ENCODE measurements around the gene MYO5B.

The MYO5B gene

GRCh38 chr18:49834258-49834657, 360.7 kb downstream of the MYO5B start:
- H3K27ac ChIP-seq: no peak overlapping the region
- TF ChIP-seq ZFX (IDR thresholded peaks at IDR 0.05; ENCODE audit: borderline replicate concordance) (no peak), CTCF (IDR thresholded peaks at IDR 0.05) (no peak)

- no peak overlapping the region for H3K27ac ChIP-seq
These were observed 361.1 kb downstream of the MYO5B start for GRCh38 chr18:49833814-49834213.

DNA sequence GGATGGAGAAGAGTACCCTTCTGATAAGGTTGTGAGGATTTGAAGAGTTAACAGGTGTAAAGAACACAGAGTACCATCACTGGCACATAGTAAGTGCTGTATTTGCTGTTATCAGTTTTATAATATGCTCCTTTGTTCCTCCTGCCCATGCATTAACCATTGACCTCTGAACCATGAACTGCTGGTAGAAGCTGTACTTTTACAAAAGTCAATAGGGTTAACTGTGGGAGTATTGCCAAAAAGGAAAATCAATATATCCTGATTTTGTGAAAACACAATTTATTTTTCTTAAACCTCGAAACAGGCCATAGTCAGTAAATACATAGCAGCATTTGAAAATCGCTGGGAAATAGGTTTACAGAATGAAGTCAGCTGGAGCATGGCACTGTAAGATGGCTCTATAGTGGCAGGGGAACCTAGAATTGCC, 362.7 kb downstream of the MYO5B start:
- H3K27ac ChIP-seq: no peak overlapping the region
- no peak for TF ChIP-seq CTCF (IDR thresholded peaks at IDR 0.05)
- TF ChIP-seq ZFX (IDR thresholded peaks at IDR 0.05; ENCODE audit: borderline replicate concordance): no peak

More at GRCh38 chr18:49833814-49834213, 361.1 kb downstream of the MYO5B start:
- TF ChIP-seq CTCF (IDR thresholded peaks at IDR 0.05) (no peak), ZFX (IDR thresholded peaks at IDR 0.05; ENCODE audit: borderline replicate concordance) (no peak)

DNA sequence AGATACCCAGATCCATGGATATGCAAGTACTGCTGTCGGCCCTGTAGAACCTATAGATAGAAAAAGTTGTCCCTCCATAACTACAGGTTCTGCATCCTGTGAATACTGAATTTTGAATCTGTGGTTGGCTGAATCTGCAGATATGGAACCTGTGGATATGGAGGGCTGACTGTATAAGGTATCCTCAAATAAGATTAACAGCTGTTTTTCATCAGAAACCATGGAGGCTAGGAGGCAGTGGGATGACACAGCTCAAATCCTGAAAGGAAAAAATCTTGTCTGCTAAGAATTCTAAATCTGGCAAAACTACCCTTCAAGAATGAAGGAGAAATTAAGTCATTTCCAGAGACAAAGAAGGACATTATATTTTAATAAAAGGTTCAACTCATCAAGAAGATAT, 367.0 kb downstream of the MYO5B start:
- H3K27ac ChIP-seq: no peak overlapping the region
- TF ChIP-seq CTCF (IDR thresholded peaks at IDR 0.05) (no peak), ZFX (IDR thresholded peaks at IDR 0.05; ENCODE audit: borderline replicate concordance) (no peak)

DNA sequence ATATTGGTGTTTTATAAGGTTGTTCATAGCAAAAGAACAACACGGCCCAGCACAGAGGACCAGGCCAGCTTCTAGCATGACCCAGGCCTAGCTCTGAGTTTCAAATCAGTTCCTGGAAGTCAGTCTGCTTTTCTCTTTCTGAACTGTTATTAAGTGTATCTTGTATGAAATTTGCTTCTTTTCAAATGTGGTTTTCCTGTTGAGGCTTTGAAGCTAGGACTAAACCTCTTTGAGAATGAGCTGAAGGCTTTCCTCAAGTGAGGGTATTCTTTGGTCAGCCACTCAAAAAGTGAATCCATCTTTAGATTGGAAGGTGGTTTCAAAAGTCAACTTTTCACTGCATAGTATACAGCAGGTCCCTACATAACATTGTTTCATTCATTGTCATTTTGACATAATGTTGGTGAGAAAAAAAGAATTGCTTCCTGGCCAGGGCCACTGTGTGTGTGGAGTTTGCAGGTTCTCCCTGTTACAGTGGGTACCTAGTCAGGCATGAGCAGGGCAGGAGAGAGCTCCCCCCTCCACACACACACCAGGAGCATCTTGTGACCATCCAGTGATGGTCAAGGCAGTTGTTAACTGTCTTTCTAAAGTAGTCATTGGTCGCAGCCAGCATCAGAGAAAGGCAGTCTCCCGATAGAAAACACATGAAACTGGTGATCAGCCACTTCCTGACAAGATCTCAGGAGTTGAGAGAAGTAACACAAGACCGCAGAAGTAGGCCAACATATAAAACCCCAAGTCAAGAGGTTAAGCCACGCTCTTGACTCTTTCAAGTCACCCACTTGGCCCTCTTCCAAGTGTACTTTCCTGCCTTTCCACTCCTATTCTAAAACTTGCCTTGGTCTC, 374.9 kb downstream of the MYO5B start:
- TF ChIP-seq ZFX (IDR thresholded peaks at IDR 0.05; ENCODE audit: borderline replicate concordance) (no peak), CTCF (IDR thresholded peaks at IDR 0.05) (no peak)
- H3K27ac ChIP-seq: no peak overlapping the region

DNA sequence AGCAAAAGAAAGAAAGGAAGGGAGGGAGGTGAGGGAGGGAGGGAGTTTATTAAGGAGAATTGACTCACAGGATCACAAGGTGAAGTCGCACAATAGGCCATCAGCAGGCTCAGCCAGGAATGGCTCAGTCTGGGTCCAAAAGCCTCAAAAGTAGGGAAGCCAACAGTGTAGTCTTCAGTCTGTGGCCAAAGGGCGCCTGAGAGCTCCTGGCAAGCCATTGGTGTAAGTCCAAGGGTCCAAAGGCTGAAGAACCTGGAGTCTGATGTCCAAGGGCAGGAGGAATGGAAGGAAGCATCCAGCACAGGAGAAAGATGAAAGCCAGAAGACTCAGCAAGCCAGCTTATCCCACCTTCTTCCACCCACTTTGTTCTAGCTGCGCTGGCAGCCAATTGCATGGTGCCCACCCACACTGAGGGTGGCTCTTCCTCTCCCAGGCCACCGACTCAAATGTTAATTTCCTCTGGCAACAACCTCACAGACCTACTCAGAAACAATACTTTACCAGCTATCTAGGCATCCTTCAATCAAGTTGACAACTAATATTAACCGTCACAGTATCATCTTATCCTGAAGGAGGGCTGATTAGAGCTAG, 375.8 kb downstream of the MYO5B start:
- no peak overlapping the region for H3K27ac ChIP-seq

More for the DNA sequence above, 375.8 kb downstream of the MYO5B start:
- TF ChIP-seq CTCF (IDR thresholded peaks at IDR 0.05) (no peak), ZFX (IDR thresholded peaks at IDR 0.05; ENCODE audit: borderline replicate concordance) (no peak)

Data from 22Rv1 (cell line).